A549 (cell line): ENCODE measurements around the gene KCNE4. TPM values are rescaled to one million over a fixed set of nuclear protein-coding genes. Genes with fewer than 3 reads are reported as not detected.

Experiments
- ATAC-seq, 2 experiments: fragments of 200-7000 bp in 1 of 2; fragments of >200 bp in 1 of 2; cut with Nextera tagmentation in 1 of 2; cut with Tn5 transposase in 1 of 2; 3 replicates each; pipeline versions ENCODE4 v1.8.0 to v1.9.1; 2018 to 2020; ENCODE audit warnings: mild to moderate bottlenecking in 1 of 2, moderate library complexity in 1 of 2
- CTCF ChIA-PET: fragments of 300-600 bp; sonication (Branson Sonifier 250); formaldehyde crosslinking; extraction: SDS; loops from one replicate; lab custom pipeline; 2021; ENCODE audit warnings: antibody characterized with exemption, inconsistent platforms; lab: Yijun Ruan, JAX
- POLR2A ChIA-PET: fragments of 350-600 bp; formaldehyde crosslinking; extraction: SDS; loops from one replicate; lab custom pipeline; 2021; ENCODE audit warnings: antibody characterized with exemption, inconsistent platforms; lab: Yijun Ruan, JAX
- DNase-seq, 2 experiments: peaks; one replicate each; pipeline versions ENCODE4 v3.0.0 to v3.0.0-alpha.2; 2011 to 2016; ENCODE audit warnings: low read depth in 1 of 2, low spot score in 1 of 2
- FAIRE-seq: peaks from 2 replicates; lab custom pipeline; 2011; peaks lifted over from hg19 to GRCh38; lab: Jason Lieb, UNC
- H3K27ac ChIP-seq, 2 experiments: fragments of >200 bp; sonication (Bioruptor Twin); formaldehyde crosslinking; 3 replicates each; pipeline ENCODE4 v1.5.1; 2016 to 2017
- H3K4me1 ChIP-seq: fragments of >200 bp; sonication (Bioruptor Twin); formaldehyde crosslinking; 3 replicates; pipeline ENCODE4 v1.6.1; 2016
- H3K4me2 ChIP-seq: fragments of >200 bp; sonication (Bioruptor Twin); formaldehyde crosslinking; 3 replicates; pipeline ENCODE4 v1.6.1; 2016
- H3K4me3 ChIP-seq: fragments of >200 bp; sonication (Bioruptor Twin); formaldehyde crosslinking; 3 replicates; pipeline ENCODE4 v1.5.1; 2016
- H3K9me3 ChIP-seq: fragments of >200 bp; sonication (Bioruptor Twin); formaldehyde crosslinking; 3 replicates; pipeline ENCODE4 v1.6.1; 2016
- CHD4 ChIP-seq: fragments of 200-600 bp; sonication (generic); IDR thresholded peaks from 2 replicates; pipeline ENCODE4 v1.6.1; 2016; ENCODE audit warnings: antibody characterized with exemption, mild to moderate bottlenecking, borderline replicate concordance
- ESRRA ChIP-seq: fragments of 150-350 bp; IDR thresholded peaks from 2 replicates; pipeline ENCODE4 v1.6.1; 2014; ENCODE audit warnings: mild to moderate bottlenecking, low read length, borderline replicate concordance
- HDAC2 ChIP-seq: fragments of 200-600 bp; sonication (generic); IDR thresholded peaks from 2 replicates; pipeline ENCODE4 v1.6.1; 2016
- HEYL ChIP-seq: fragments of 250-450 bp; sonication (Bioruptor Pico); IDR thresholded peaks from 2 replicates; pipeline ENCODE4 v1.8.0; 2021; ENCODE audit warnings: mild to moderate bottlenecking, moderate library complexity
- HMGXB4 ChIP-seq: fragments of 250-450 bp; sonication (Bioruptor Pico); IDR thresholded peaks from 2 replicates; pipeline ENCODE4 v1.5.0; 2021; ENCODE audit warnings: mild to moderate bottlenecking, moderate library complexity, borderline replicate concordance
- HOXB13 ChIP-seq: fragments of 250-450 bp; sonication (Bioruptor Pico); IDR thresholded peaks from 2 replicates; pipeline ENCODE4 v1.5.0; 2020; ENCODE audit warnings: low read depth, mild to moderate bottlenecking, moderate library complexity
- NFE2L2 ChIP-seq: fragments of 150-350 bp; conservative IDR thresholded peaks from 2 replicates; pipeline ENCODE4 v1.6.1; 2014; ENCODE audit warnings: low read length
- PHF8 ChIP-seq: fragments of 200-600 bp; sonication (generic); IDR thresholded peaks from 2 replicates; pipeline ENCODE4 v1.6.1; 2016; ENCODE audit warnings: low read depth, mild to moderate bottlenecking, antibody characterized with exemption, moderate library complexity, borderline replicate concordance
- RCOR1 ChIP-seq: fragments of 150-350 bp; IDR thresholded peaks from 2 replicates; pipeline ENCODE4 v1.6.1; 2014; ENCODE audit warnings: antibody characterized with exemption, low read length, low read depth
- RNF2 ChIP-seq: fragments of 200-600 bp; sonication (generic); IDR thresholded peaks from 2 replicates; pipeline ENCODE4 v1.6.1; 2016; ENCODE audit warnings: low read depth, mild to moderate bottlenecking, antibody characterized with exemption, moderate library complexity, borderline replicate concordance
- SMC3 ChIP-seq: fragments of >200 bp; sonication (Bioruptor Twin); formaldehyde crosslinking; IDR thresholded peaks from 3 replicates; pipeline ENCODE4 v1.6.1; 2018; ENCODE audit warnings: inconsistent platforms
- ZFP36 ChIP-seq: fragments of 450-650 bp; IDR thresholded peaks from 2 replicates; pipeline ENCODE4 v1.6.1; 2014; ENCODE audit warnings: borderline replicate concordance; ENCODE audit not compliant: partially characterized antibody
- WGBS: methylation state at CpG from one replicate; pipeline ENCODE4 v1.1.6; 2017; ENCODE audit errors: missing lambda C conversion rate; 5-methylcytosine and 5-hydroxymethylcytosine counted together
- polyA plus RNA-seq, 4 experiments: library from polyadenylated mRNA; depleted of rRNA in 3 of 4; stranded (reverse); fragments of >200 nt; fragmentation: RNase III in 1 of 4; extraction: RNeasy Plus Mini Kit Qiagen cat#74134 plus additional on column Dnase treatment in 1 of 4; gene quantifications; 2 replicates in 3 of 4; 3 replicates in 1 of 4; pipeline ENCODE4 v1.2.3, GENCODE V29; 2011 to 2017
- TF ChIP-seq, protein P1 (sequence below): fragments of >200 bp; sonication (Bioruptor Twin); formaldehyde crosslinking; IDR thresholded peaks from 3 replicates; pipeline ENCODE4 v1.5.1; 2016
- TF ChIP-seq, protein P2 (sequence below): fragments of 150-350 bp; IDR thresholded peaks from 2 replicates; pipeline ENCODE4 v1.6.1; 2014; ENCODE audit warnings: low read depth, mild to moderate bottlenecking, low read length
- TF ChIP-seq, protein P3 (sequence below): fragments of >200 bp; sonication (Bioruptor Twin); formaldehyde crosslinking; IDR thresholded peaks from 3 replicates; pipeline ENCODE4 v1.6.1; 2016

Gene KCNE4
- polyA plus RNA-seq, 2 of the 4 experiments (the other 2 are of a cell fraction): 1.4 to 3.6 TPM

- TF ChIP-seq SMC3 (peak; percentile 89), ZFP36 (no peak), HEYL (CRISPR knock-in tag) (no peak), HDAC2 (no peak), ESRRA (no peak), HOXB13 (CRISPR knock-in tag) (no peak)
- TF ChIP-seq, protein P1, sequence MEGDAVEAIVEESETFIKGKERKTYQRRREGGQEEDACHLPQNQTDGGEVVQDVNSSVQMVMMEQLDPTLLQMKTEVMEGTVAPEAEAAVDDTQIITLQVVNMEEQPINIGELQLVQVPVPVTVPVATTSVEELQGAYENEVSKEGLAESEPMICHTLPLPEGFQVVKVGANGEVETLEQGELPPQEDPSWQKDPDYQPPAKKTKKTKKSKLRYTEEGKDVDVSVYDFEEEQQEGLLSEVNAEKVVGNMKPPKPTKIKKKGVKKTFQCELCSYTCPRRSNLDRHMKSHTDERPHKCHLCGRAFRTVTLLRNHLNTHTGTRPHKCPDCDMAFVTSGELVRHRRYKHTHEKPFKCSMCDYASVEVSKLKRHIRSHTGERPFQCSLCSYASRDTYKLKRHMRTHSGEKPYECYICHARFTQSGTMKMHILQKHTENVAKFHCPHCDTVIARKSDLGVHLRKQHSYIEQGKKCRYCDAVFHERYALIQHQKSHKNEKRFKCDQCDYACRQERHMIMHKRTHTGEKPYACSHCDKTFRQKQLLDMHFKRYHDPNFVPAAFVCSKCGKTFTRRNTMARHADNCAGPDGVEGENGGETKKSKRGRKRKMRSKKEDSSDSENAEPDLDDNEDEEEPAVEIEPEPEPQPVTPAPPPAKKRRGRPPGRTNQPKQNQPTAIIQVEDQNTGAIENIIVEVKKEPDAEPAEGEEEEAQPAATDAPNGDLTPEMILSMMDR: peak; percentile 68
Observed at GRCh38 chr2:223101340-223102039, 49.5 kb downstream of the KCNE4 start (continued).

GRCh38 chr2:223102040-223102400 lies 50.0 kb downstream of the KCNE4 start:
- no peak overlapping the region for H3K4me3 ChIP-seq
- WGBS: 69% methylated on average over 3 of the region's 3 CpGs
- no peaks in the 10 kb centered on the region for H3K9me3 ChIP-seq
- no peaks in the 10 kb centered on the region; the same call in 2 of the 3 replicates for H3K4me1 ChIP-seq
- ChIA-PET CTCF (interaction anchor here (0.6 to 5.8 kb wide), 13 partner anchors 8 to 696 kb away, joined by 3 to 86 read pairs (median 5); no protein-coding TSS in a partner anchor), POLR2A (no interaction called here)
- DNase-seq (no peak), ATAC-seq (peak; percentile 55 to 69; a peak in 4 of 6 replicates), FAIRE-seq (no peak)
- H3K4me2 ChIP-seq: no peak overlapping the region
- no peak for TF ChIP-seq ZFP36
- no peak for TF ChIP-seq SMC3
- TF ChIP-seq RCOR1: no peak
- TF ChIP-seq, protein P2, sequence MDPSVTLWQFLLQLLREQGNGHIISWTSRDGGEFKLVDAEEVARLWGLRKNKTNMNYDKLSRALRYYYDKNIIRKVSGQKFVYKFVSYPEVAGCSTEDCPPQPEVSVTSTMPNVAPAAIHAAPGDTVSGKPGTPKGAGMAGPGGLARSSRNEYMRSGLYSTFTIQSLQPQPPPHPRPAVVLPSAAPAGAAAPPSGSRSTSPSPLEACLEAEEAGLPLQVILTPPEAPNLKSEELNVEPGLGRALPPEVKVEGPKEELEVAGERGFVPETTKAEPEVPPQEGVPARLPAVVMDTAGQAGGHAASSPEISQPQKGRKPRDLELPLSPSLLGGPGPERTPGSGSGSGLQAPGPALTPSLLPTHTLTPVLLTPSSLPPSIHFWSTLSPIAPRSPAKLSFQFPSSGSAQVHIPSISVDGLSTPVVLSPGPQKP: no peak
- TF ChIP-seq, protein P3, sequence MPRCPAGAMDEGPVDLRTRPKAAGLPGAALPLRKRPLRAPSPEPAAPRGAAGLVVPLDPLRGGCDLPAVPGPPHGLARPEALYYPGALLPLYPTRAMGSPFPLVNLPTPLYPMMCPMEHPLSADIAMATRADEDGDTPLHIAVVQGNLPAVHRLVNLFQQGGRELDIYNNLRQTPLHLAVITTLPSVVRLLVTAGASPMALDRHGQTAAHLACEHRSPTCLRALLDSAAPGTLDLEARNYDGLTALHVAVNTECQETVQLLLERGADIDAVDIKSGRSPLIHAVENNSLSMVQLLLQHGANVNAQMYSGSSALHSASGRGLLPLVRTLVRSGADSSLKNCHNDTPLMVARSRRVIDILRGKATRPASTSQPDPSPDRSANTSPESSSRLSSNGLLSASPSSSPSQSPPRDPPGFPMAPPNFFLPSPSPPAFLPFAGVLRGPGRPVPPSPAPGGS: no peak
- TF ChIP-seq RNF2: no peak
- TF ChIP-seq PHF8: no peak
- TF ChIP-seq, protein P1: no peak
- TF ChIP-seq NFE2L2: no peak
- TF ChIP-seq HOXB13 (CRISPR knock-in tag): no peak
- TF ChIP-seq HMGXB4: no peak
- TF ChIP-seq CHD4: no peak
- H3K27ac ChIP-seq: peak overlapping the region in 1 of 2 experiments; percentile 13; a peak in 1 of 6 replicates
